HG03045 (cell line): ENCODE results near the gene CDK2AP2.
A peak's percentile ranks its signal among the peaks of the same experiment; 100 is the strongest.
"Not testable (repeated sequence)": the region's sequence is repeated elsewhere in the genome, so short reads cannot be mapped to it uniquely, and the experiment has no call there.

ENCODE experiments used
- ATAC-seq: cut with Tn5 transposase; IDR thresholded peaks from one replicate; pipeline ENCODE4 v1.9.1; 2021; ENCODE audit warnings: mild to moderate bottlenecking, moderate library complexity; ENCODE audit not compliant: unreplicated experiment

Gene CDK2AP2, protein sequence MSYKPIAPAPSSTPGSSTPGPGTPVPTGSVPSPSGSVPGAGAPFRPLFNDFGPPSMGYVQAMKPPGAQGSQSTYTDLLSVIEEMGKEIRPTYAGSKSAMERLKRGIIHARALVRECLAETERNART

GRCh38 chr11:67507864-67508485, at the start of gene CDK2AP2:
Gene CDK2AP2, minus strand, starts transcription at chr11:67508162. Its CDS starts 80 bp downstream, at chr11:67508082.
- peak; percentile 74 for ATAC-seq

DNA sequence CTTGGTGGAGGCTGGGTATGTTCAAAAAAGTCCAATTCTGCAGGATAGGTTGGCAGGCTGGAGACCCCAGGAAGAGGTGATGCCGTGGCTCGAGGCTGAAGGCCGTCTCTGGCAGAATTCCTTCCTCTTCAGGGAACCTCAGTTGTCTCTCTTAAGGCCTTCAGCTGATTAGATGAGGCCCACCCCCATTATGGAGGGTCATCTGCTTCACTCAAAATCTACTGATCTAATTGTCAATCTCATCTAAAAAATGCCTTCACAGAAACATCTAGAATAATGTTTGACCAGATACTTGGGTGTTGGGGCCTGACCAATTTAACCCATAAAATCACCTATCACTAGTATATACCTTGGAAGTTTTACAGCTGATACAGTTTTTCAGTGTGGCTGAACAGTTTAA, 48.3 kb upstream of the CDK2AP2 start:
- ATAC-seq = no peak

- not testable (repeated sequence) for ATAC-seq
These were observed 43.7 kb upstream of the CDK2AP2 start for GRCh38 chr11:67551697-67552096.

GRCh38 chr11:67551127-67551526, 43.2 kb upstream of the CDK2AP2 start:
- ATAC-seq = no peak

DNA sequence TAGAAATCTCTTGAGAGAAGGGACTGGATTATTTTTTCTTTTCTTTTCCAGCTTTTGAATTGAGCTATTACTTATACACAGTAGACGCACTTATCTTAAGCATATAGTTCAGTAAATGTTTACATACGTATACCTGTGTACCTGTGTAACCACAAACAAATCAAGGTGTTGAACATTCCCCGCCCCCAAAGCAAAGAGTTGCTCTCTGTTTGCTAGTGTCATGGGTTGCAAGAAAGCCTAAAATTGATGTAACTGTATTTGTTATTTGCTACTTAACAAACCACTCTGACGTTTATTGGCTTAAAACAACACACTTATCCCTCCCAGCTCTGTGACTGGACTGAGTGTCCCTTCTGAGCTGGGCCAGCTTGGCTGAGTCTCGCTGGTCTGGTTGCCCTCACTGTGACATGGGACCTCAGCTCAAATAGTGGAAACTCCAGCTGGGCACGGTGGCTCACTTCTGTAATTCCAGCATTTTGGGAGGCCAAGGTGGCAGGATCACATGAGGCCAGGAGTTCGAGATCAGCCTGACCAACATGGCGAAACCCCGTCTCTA, 40.7 kb upstream of the CDK2AP2 start:
- ATAC-seq = no peak

DNA sequence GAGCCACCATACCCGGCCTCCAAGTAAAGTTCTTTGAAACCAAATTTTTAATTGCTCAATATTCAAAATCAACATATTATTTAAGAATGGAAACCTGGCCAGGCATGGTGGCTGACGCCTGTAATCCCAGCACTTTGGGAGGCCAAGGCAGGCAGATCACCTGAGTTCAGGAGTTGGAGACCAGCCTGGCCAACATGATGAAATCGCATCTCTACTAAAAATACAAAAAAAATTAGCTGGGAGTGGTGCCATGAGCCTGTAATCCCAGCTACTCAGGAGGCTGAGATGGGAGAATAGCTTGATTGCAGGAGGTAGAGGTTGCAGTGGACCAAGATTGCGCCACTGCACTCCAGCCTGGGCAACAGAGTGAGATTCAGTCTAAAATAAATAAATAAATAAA, 40.1 kb upstream of the CDK2AP2 start:
- ATAC-seq = not testable (repeated sequence)

DNA sequence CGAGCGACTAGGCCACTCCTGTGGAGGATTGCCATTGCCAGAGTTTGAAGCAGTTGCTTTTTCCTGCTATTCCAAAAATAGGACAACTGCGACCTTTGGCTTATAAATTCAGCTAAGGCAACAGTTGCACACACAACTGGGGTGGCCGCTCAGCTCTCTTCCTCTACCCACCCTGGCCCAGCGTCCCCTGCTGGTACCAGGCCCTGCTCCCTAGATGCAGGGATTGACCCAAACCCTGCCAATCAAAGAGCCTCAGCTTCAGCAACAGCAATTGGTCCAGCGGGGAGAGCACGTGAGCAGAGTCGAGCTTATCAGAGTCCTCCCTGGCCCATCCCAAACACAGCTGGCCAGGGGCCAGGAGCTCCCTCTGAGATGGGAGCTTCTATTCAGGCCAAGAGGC, 37.3 kb upstream of the CDK2AP2 start:
- no peak for ATAC-seq

- ATAC-seq = no peak
These were observed 36.8 kb upstream of the CDK2AP2 start for GRCh38 chr11:67544616-67545242.

DNA sequence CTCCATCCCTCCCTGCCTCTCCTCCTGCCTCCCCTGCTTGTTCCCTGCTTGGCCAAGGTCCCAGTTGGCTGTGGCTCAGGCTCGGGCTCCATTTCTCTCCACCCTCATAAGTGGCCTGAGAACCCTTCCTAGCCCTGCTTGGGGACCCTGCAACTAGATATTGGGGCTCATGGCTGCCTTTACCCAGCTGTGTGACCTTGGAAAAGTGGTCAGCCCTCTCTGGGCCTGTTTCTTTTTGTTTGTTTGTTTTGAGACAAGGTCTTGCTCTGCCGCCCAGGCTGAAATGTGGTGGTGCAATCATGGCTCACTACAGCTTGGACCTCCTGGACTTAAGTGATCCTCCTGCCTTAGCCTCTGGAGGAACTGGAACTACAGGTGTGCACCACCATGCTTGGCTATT, 35.6 kb upstream of the CDK2AP2 start:
- ATAC-seq = no peak

- no peak for ATAC-seq
These were observed 35.0 kb upstream of the CDK2AP2 start for GRCh38 chr11:67542971-67543370.

DNA sequence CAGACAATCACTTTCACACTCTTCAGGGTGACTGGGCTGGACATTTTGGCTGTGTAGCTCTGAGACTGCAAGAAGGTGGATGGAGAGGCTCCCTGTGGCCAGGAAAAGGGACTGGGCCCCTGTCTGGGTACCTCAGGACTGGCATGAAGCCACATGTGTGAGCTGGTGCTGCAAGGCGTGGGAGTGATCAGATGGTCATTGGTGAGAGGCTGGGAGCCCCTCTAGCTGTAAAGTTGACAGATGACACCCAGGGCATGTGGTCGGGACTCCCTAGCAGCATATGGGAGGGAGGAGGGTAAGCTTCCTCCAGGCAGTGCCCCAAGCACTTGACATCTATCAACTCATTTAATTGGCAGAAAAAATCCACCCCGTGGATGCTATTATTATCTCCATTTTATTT, 34.2 kb upstream of the CDK2AP2 start:
- ATAC-seq = no peak

DNA sequence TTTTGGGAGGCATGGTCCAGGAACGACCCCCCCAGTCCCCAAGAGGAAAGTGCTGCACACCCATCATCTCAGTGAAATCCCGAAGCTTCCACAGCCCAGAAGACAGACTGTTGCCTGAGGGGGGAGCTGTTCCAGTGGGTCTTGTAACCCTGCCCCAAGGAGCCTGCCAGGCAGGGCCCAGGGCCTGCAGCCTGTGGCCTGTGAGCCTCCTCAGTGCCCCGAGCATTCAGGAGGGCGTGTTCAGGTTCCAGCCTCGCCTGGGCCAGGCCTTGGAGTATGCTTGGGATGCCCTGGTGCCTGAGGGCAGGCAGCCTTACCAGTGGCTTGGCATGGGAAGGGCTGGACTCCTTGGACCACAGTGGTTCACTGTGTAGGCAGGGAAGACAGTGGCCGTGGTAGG, 33.2 kb upstream of the CDK2AP2 start:
- ATAC-seq = no peak

DNA sequence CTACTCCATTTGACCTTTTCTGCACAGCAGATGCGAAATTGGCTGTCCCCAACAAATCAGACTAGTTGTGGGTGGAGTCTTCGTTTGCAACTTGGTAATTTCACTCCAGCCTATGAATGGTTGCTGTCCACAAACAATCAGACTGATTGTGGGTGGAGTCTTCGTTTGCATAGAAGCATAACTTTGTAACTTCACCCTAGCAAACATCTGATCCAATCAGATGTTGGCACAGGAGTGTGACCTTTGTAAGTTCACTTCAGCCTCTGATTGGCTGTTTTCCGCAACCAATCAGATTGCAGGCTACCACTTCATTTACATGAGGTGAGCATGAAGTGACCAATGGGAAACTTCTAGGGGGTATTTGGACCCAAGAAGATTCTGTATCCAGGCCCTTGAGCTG, 31.6 kb upstream of the CDK2AP2 start:
- no peak for ATAC-seq

GRCh38 chr11:67538823-67539505, 31.0 kb upstream of the CDK2AP2 start:
- no peak for ATAC-seq

- ATAC-seq = no peak
These were observed 30.3 kb upstream of the CDK2AP2 start for GRCh38 chr11:67538306-67538705.

GRCh38 chr11:67535561-67535960, 27.6 kb upstream of the CDK2AP2 start:
- no peak for ATAC-seq

- no peak for ATAC-seq
These were observed 26.2 kb upstream of the CDK2AP2 start for GRCh38 chr11:67534070-67534679.

- no peak for ATAC-seq
These were observed 24.9 kb upstream of the CDK2AP2 start for GRCh38 chr11:67532889-67533288.

DNA sequence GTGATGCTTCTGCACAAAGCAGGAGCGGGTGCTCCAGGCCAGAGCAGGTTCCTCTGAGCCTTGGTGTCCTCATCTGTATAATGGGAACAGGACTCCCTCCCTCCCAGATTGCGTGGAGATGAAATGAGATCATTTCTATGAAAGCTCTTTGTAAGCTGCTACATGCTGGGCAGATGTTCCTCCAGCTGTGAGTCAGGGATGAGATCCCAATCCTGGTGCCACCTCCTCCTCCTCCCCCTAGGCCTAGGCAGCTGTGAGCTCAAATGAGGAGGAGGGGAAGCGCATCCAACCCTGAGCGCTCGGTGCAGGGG, 22.3 kb upstream of the CDK2AP2 start:
- ATAC-seq = no peak

GRCh38 chr11:67528376-67528775, 20.4 kb upstream of the CDK2AP2 start:
- ATAC-seq = no peak

DNA sequence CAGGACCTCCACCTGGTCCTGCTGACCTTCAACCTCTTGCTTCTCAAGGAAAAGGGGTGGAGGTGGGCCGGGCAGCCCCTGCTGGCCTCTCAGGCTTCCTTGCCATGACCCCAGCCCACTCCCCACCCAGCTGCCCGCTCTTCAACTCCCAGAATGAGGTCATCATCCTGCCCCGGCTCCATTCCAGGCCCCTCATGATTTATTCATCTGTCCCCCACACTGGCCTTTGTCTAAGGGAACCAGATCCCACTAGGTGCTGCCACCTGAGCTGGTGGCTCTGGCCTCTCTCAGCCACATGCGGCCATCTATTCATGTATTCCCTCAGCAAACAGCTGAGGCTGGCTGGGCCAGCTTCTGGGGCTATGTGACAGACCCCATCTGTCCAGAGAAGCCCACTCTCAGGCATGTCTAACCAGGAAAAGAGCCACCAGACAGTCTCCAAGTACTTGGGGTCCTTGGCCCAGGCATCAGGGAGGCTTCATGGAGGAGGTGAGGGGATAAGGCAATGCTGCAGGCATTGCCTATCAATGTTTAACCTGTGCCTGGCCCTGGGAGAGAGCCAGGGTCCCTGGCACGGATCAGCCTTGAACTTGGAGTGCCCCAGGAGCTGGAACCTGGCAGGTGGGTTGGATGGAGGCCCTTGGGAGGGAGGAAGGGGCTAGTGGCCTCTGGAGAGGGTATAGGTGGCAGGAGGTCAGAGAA, 17.5 kb upstream of the CDK2AP2 start:
- ATAC-seq = no peak
